ENCODE data around the gene GABRB1. TPM values are rescaled to one million over a fixed set of nuclear protein-coding genes. Genes with fewer than 3 reads are reported as not detected.

The GABRB1 gene
- total and polyA plus RNA-seq, 2 of the 8 experiments (the other 6 are each of a cell fraction or from before 2014, with no cell fraction given) = 0.22 to 0.38 TPM

- WGBS, 2 experiments (ENCODE audit: extremely low coverage in 1 of 2, insufficient coverage in 1 of 2, insufficient read length in 1 of 2, insufficient replicate concordance in 2 of 2, low coverage in 1 of 2, low lambda C conversion rate in 2 of 2, missing lambda C conversion rate in 1 of 2) = 97% methylated on average over 3 of the region's 3 CpGs; no CpG with 5 or more reads in 1 of the 2 experiments
- Histone ChIP-seq H3K79me1 (ENCODE audit: low read depth, low read length) (no peaks in the 10 kb centered on the region), H3K4me3 (ENCODE audit: extremely low read depth in 1 of 4, insufficient read depth in 2 of 4, low read depth in 3 of 4, low read length in 4 of 4) (no peak overlapping the region), H2AFZ (ENCODE audit: low read length) (no peak overlapping the region), H2BK20ac (ENCODE audit: low read length) (no peak overlapping the region), H3K27ac (ENCODE audit: low read depth, low read length) (no peak overlapping the region), H3K36me3 (ENCODE audit: control insufficient read depth in 2 of 4, insufficient read depth in 4 of 4, low read length in 3 of 4) (no peaks in the 10 kb centered on the region), H3K79me2 (ENCODE audit: control insufficient read depth in 1 of 2, insufficient read depth in 2 of 2, low read length in 2 of 2) (no peaks in the 10 kb centered on the region), H3K4me1 (replicated peaks in 1 of 4; ENCODE audit: control insufficient read depth in 3 of 4, insufficient read depth in 4 of 4, low read length in 3 of 4) (no peaks in the 10 kb centered on the region), H3K9me3 (ENCODE audit: insufficient read depth in 2 of 2, low read depth in 1 of 2, low read length in 1 of 2) (no peaks in the 10 kb centered on the region), H2BK5ac (ENCODE audit: low read depth, low read length) (no peak overlapping the region), H3K23me2 (ENCODE audit: low read depth, low read length) (no peaks in the 10 kb centered on the region), H2BK15ac (ENCODE audit: low read length) (no peak overlapping the region), H3K9ac (replicated peaks in 1 of 4; ENCODE audit: extremely low read depth in 1 of 4, low read depth in 3 of 4, low read length in 3 of 4) (no peak overlapping the region), H4K91ac (replicated peaks; ENCODE audit: insufficient read length, low read length) (no peak overlapping the region), H3K56ac (replicated peaks; ENCODE audit: insufficient read length, low read depth, low read length) (no peak overlapping the region), H3K4me2 (ENCODE audit: insufficient read depth in 1 of 2, low read depth in 2 of 2, low read length in 2 of 2) (no peak overlapping the region), H2AK5ac (ENCODE audit: low read depth, low read length) (no peak overlapping the region), H3K4ac (replicated peaks; ENCODE audit: insufficient read length, low read depth, low read length) (no peak overlapping the region), H2BK12ac (ENCODE audit: low read depth, low read length) (no peak overlapping the region), H4K8ac (ENCODE audit: extremely low read depth, insufficient read depth, low read length) (no peak overlapping the region), H3K14ac (ENCODE audit: insufficient read length) (no peak overlapping the region), H4K5ac (ENCODE audit: insufficient read length, low read depth, low read length) (no peak overlapping the region), H3K23ac (ENCODE audit: insufficient read length) (no peak overlapping the region), H4K20me1 (replicated peaks in 1 of 2; ENCODE audit: control insufficient read depth in 1 of 2, insufficient read depth in 2 of 2, low read length in 2 of 2) (no peaks in the 10 kb centered on the region), H3K18ac (ENCODE audit: extremely low read depth, low read length) (no peak overlapping the region), H3K27me3 (replicated peaks in 1 of 4; ENCODE audit: control insufficient read depth in 3 of 4, extremely low read depth in 1 of 4, insufficient read depth in 3 of 4, low read length in 3 of 4) (no peaks in the 10 kb centered on the region), H2BK120ac (replicated peaks; ENCODE audit: low read depth, low read length) (no peak overlapping the region)
- DNase-seq (ENCODE audit: low read depth in 1 of 2, low spot score in 2 of 2) (no peak), FAIRE-seq (no peak)
- ChIA-PET CTCF (ENCODE audit: partially characterized antibody) (interaction anchor here (0.6 kb wide), 1 partner anchor 225 kb away, joined by 5 read pairs; no protein-coding TSS in a partner anchor), POLR2A (ENCODE audit: partially characterized antibody) (no interaction called here)
- TF ChIP-seq GTF2F1 (IDR thresholded peaks at IDR 0.05; ENCODE audit: borderline replicate concordance, low read depth, low read length) (no peak), EGR1 (IDR thresholded peaks at IDR 0.05; ENCODE audit: borderline replicate concordance, low read depth, low read length) (no peak), POU5F1 (IDR thresholded peaks at IDR 0.05; ENCODE audit: low read depth, low read length) (no peak), SIX5 (IDR thresholded peaks at IDR 0.05; ENCODE audit: low read depth, low read length) (no peak)
These were observed 87.0 kb downstream of the GABRB1 start for GRCh38 chr4:47118192-47118929.

Measured in H1 (cell line).